HTR-8/SVneo (cell line): ENCODE measurements around the gene TXNDC8.
A peak's percentile ranks its signal among the peaks of the same experiment; 100 is the strongest.
"Not testable (repeated sequence)": the region's sequence is repeated elsewhere in the genome, so short reads cannot be mapped to it uniquely, and the experiment has no call there.

Experiments used
- DNase-seq: peaks from one replicate; pipeline ENCODE4 v3.0.0; 2011; ENCODE audit warnings: low spot score, mixed read lengths; ENCODE audit not compliant: insufficient read length
- FAIRE-seq: peaks from 2 replicates; lab custom pipeline; 2011; peaks lifted over from hg19 to GRCh38; lab: Jason Lieb, UNC

The TXNDC8 gene

DNA sequence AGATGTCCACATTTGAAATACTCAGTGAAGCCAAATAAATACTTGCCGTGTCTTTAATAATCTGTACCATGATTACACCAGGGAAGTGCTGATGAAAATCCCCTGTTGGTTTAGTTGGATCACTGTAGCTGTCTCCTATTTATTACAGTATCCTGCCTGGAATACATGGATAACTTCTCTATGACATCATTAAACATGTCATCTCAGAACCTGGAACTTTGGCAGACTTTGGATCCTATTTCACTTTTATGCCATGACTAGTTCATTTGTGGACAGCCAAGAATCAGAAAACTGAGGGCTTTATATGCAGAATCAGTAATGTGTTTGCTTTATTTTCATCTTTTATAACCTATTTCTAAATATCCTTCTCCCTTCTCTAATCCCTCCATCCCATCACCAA is at the start of gene TXNDC8:
TSS of gene TXNDC8 (minus strand) at position 137 of the 400 bp plus-strand sequence.
- no peak for FAIRE-seq
- no peak for DNase-seq

DNA sequence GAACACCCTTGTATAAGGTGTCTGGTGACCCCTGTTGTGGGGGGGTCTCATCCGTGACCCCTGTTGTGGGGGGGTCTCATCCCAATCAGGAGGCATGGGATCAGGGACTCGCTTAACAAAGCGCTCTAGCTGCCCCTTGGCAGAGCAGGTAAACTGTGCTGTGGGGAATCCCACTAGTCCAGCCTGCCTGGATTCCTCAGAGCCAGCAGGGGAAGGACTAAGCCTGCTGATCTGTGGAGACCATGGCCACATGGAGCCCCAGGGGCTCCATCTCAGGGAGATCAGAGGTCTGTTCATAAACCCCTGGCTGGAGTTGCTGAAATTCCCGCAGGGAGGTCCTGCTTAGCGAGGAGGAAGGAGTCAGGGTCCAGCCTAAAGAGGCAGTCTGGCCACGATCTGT is 45.8 kb upstream of the TXNDC8 start:
- DNase-seq: no peak
- no peak for FAIRE-seq

DNA sequence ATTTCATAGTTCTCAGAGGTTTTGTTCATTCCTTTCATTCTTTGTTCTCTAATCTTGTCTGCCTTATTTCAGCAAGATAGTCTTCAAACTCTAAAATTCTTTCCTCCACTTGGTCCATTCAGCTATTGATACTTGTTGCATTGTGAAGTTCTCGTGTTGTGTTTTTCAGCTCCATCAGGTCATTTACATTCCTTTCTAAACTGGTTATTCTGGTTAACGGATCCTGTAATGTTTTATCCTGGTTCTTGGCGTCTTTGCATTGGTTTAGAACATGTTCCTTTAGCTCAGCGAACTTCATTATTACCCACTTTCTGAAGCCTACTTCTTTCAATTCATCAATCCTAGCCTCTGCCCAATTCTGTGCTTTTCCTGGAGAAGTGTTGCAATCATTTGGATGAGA is 45.1 kb upstream of the TXNDC8 start:
- no peak for FAIRE-seq

DNA sequence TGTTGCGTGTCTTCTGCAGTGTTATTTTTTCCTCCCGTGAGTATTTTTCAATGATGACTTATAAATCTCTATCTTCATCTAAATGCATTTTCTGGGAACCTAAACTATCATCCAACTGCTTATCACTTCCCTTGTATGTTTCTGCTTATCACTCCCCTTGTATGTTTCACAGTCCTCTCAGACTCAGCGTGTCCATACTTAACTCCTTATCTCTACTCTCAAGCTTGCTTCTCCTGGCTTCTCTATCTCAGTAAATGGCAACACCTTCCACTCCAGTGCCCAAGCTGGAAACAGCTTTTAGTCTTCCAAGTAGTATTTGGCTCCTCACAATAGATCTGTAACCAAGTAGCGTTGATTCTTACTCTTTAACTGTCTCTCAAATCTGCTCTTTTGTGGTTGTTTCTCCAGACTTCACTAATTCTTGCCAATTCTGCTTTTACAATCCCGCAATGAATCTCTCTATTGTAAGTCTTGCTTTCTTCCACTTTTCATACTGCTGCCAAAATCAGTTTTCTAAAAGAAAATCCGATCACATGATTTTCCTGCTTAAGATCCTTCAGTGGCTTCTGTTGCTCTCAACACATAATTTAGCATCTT is 33.8 kb upstream of the TXNDC8 start:
- peak; percentile 13 for FAIRE-seq
- DNase-seq: no peak

More for the DNA sequence above, 45.1 kb upstream of the TXNDC8 start:
- no peak for DNase-seq

DNA sequence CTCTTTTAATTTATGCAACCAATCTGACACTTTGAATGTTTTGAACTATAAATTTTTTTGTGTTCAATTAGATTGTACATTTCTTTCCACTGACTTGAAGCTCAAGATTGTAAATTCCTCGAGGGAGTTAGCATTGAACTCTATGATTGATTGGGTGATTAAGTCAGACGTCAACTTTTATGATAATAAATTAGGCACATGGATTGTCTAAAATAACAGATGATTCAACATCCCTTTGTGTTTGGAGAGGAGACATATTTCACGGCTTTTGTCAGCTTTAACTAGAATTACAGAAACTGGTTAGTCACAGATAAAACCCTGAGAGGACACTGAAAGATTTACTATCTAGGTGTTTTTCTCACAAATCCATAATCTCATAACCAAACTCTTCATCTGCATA is 32.7 kb upstream of the TXNDC8 start:
- FAIRE-seq: peak; percentile 58
- DNase-seq: peak; percentile 71

DNA sequence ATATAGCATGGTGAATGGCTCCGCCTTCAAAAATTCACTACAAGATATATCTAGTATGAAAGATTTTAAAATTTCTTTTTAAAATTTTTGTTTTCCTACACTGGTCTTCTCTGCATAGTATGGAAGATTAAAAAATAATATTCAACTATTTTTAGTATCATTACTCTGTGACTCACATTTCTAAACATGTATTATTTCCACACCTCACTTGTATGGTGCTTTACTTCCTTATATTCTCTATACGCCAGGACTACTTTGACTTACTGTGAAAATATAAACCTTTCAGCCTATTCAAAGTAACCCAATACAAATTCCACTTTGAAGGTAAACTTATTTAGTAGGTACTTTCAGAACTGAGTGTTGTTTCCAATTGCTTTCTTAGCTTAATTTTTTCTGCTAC is 26.8 kb upstream of the TXNDC8 start:
- no peak for DNase-seq
- no peak for FAIRE-seq

DNA sequence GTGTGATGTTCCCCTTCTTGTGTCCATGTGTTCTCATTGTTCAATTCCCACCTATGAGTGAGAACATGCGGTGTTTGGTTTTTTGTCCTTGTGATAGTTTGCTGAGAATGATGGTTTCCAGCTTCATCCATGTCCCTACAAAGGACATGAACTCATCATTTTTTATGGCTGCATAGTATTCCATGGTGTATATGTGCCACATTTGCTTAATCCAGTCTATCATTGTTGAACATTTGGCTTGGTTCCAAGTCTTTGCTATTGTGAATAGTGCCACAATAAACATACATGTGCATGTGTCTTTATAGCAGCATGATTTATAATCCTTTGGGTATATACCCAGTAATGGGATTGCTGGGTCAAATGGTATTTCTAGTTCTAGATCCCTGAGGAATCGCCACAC is 21.3 kb upstream of the TXNDC8 start:
- not testable (repeated sequence) for FAIRE-seq, DNase-seq

DNA sequence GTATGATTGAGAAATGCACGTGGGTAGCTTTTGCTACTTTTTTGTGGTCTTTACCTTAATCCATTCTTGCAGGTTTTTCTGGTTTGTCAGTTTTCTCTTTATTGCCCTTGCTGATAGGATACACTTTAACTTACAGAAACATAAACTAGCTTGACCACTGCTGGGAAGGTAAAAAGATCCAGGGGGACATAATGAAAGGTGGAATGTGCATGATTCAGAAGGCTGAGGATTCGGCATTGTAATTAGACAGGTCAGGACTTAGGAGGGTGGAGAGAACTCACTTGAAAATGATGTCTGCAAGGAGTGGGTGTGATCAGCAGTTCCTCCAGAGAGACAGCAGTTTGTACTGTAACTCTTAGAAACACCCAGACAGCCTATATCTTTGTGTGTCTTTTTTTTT is 19.8 kb upstream of the TXNDC8 start:
- DNase-seq: no peak
- FAIRE-seq: no peak

DNA sequence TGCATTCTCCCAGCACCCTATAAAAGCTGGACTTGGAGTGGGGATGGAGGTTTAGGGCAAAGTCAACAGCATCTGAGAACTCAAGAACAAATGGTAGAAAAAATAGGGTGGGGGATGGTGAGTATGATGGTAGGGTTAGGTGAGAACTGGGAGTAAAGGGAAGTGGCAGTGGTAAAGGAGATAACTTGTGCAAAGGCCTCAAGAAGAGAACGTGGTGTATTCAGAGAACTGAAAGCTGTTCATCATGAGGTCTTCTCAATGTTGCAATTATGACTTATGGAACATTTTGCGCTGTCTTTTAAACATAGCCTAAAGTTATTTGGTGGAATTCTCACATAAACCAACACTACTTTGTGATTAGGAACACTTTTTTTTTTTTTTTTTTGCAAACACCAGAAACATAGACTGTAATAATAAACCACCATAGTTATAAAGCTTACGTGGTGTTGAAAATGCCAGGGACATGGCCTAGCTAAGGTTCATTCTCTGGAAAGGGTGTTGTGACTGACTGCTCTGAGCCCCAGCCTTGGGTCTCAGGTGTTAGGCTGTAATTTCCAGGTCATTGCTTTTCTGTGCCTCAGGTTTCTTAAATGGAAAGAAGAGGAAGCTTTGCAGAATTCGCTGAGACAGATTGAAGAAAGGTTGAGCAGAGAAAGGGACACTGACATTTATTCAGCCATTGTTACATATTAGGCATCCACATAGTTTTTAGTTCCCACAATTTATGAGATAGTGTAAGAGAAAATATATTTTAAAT is 19.2 kb upstream of the TXNDC8 start:
- FAIRE-seq: no peak

DNA sequence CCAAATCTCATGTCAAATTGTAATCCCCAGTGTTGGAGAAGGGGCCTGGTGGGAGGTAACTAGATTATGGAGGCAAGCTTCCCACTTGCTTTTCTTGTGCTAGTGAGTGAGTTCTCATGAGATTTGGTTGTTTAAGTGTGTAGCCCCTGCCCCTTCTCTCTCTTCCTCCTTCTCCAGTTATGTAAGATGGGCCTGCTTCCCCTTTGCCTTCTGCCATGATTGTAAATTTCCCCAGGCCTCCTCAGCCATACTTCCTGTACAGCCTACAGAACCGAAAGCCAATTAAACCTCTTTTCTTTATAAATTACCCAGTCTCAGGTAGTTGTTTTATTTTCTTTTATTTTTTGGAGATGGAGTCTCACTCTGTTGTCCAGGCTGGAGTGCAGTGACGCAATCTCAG is 18.2 kb upstream of the TXNDC8 start:
- DNase-seq (no peak), FAIRE-seq (no peak)

More for the DNA sequence above, 19.2 kb upstream of the TXNDC8 start:
- DNase-seq: no peak

DNA sequence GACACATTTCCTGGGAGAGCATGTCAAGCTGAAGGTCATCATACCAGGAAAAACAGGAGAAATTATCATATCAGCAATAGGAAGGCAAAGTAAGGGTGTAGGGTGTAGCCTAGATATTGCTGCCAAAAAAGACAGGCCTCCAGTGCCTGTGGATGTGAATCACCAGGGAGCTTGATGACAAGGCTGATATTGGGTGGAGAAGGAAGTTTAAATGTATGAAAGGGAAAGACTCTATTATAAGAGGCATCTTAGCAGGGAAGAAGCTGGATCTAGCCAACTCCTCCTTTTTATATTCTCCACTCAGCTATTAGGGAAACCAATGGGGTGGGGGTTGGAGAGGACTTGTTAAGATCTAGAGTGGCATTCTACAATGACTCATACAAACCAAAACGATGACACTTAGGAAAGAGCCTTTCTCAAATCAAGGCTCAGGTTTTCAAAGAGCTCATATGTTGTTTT is 13.4 kb upstream of the TXNDC8 start:
- DNase-seq: peak; percentile 38
- no peak for FAIRE-seq

DNA sequence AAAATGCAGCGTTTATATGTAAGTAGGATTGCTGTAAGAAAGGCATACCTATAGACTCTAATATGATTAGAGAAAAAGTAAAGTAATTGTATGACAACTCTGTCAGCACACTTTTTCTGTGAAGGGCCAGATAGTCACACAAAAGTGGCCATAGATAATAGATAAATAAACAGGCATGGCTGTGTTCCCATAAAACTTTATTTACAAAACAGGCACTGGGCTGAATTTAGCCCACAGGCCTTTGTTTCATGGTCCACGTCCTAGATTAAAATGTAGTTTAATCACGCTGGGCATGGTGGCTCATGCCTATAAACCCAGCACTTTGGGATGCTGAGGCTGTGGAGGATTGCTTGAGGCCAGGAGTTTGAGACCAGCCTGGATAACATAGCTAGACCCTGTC is 8.7 kb upstream of the TXNDC8 start:
- FAIRE-seq (no peak), DNase-seq (no peak)

DNA sequence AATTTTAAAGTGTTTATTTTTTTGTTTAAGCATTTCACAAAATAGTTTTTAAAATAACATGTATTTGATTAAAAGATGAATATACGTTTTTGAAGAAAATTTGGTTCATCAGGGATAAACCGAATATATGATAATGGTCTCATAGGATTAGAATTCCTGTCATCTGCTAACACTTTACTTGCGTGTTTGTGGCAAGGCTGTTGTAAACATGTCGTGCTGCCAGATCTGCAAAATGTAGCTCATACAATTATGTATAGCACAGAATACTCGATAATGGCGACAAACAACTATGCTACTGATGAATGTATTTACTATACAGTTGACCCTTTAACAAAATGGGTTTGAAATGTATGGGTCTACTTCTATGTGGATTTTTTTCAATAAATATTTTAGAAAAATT is 7.2 kb upstream of the TXNDC8 start:
- no peak for DNase-seq
- no peak for FAIRE-seq

DNA sequence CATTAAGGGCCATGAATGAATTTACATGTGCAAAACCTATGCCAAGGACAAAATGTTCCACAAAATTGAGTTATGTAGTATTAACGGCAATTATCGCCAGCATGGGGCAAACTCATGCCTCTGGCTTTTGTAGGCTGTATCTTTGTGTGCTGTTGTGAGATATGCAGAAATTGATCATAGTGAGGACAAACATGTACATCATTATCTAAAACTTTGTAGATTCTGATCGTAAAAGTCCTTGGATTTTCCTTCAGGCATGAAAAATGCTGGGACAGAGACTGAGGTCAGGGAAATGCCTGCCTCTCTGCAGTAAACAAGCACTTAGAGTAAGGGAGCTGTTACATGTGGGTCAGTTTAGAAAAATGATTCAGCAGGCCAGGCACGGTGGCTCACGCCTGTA is 5.9 kb upstream of the TXNDC8 start:
- FAIRE-seq: no peak
- no peak for DNase-seq

DNA sequence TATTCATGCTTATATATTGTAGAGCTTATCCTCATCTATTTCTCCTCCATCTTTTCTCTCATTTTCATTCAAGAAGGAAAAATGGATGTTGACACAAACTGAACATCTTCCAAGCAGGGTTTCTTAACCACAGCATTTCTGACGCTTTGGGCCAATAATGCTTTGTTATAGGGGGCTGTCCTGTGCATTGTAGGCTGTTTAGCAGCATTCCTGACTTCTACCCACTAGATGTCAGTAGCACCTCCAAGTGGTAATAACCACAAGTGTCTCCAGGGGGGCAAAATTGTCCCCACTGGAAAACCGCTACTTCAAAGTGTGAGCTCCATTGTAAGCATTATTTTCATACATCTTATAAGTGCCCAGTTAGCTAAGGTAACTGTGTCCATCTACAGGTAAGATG is 2.6 kb upstream of the TXNDC8 start:
- FAIRE-seq (no peak), DNase-seq (no peak)

DNA sequence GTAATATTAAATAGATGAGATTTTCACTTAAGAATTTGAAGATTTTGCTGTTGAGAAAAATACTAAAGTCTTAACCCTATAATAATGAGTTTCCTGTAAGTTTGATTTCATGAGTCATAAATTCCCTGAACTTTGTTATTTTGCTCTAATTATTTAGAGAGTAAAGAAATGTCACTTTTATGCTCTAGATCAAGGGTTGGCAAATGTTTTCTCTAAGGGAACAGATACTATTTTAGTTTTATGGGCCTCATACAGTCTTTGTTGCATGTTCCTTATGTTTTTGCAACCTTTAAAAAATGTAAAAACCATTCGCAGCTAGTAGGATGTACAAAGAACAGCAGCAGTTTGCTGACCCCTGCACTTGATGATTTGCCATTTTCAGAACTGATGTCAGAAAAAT is 480 bp upstream of the TXNDC8 start:
- DNase-seq (no peak), FAIRE-seq (no peak)

DNA sequence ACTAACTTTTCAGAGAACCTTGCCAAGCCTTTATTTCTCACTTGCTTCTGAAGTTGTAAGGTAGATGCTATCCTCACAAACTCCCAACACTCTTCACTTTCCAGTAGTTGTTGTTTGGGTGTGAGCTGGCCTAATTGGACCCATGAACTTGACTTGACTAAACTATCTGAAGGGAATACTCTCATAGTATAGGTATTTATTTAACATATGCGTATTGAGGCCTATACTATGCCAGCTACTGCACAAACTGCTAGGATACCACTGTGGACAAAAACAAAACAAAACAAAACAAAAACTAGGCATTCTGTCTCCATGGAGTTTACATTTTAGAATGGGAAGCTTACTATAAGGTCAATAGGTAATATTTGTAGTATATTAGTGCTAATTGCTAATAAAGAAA is 1.3 kb downstream of the TXNDC8 start:
- DNase-seq (no peak), FAIRE-seq (no peak)

DNA sequence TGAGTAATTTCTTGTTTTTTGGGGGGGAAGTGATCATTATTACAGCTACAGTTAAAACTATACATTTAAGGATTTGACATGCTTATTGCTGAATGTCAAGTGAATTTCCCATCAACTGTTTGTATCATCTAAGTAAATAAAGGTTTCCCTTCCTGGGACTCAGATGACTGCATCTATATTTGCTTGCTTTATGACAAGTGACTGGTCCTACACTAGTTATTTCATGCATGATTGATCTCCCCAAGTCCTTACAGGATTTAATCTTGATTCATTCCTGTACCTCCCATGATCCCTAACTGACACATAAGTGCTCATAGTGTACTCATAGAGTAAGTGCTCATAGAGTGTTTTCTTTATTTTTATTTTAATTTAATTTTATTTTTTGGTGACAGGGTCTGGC is 2.8 kb downstream of the TXNDC8 start:
- DNase-seq (no peak), FAIRE-seq (no peak)

DNA sequence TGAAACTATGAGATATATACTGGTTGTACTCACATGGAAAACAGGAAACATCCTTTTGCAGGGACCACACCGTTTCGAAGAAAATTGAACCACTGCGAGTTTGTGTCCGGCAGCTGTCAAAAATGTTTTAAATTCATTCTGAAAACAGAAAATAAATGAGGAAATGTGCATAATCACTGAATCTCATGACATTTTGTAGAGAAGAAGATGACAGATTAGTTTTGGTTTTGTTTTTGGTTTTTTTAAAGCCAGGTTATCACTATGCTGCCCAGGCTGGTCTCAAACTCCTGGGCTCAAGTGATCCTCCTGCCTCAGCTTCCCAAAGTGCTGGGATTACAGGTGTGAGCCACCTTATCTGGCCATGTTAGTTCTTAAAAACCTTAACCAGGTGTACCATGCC is 3.5 kb downstream of the TXNDC8 start:
- no peak for FAIRE-seq

DNA sequence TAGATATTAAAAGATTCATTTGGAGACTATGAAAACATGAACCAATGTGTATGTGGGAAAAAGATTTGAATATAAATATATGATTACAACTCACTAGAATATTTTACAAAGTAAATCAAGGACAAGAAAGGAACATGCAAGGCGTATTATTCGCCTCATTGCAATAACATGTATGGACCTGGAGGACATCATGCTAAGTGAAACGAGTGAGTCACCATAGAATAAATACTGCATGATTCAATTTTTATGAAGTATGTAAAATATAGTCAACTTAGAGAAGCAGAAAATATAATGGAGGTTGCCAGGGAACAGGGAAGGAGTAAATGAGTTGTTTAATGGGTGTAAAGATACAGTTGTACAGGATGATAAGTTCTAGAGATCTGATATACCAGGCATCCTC is 4.9 kb downstream of the TXNDC8 start:
- DNase-seq (no peak), FAIRE-seq (no peak)

More for the DNA sequence above, 3.5 kb downstream of the TXNDC8 start:
- DNase-seq: no peak

DNA sequence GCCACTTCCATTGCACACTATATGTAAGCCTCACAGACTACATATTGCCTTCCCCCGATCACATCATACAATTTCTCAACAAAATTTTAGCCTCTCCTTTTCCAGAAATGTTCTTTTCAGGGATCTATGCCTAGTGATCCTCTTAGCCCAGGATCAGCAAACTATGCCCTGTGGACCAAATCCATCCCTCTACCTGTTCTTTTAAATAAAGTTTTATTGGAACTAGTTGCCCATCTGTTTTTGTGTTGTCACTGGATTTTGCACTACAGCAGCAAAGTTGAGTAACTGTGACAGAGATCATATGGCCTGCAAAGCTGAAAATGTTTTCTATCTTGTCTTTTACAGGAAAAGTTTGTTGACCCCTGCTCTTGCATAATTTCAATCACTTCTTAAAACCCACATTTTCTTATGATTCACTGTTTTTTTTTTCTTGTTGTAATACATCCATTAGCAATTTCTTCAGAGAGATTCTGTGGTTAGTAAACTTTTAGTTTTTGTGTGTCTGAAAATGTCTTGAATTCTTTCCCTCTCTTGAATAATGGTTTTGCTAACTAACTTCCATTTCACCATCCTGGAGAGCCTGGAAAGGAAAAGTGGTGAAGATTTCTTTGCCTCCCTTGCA is 7.1 kb downstream of the TXNDC8 start:
- DNase-seq: no peak

More for the DNA sequence above, 7.1 kb downstream of the TXNDC8 start:
- no peak for FAIRE-seq
